ENCODE measurements around the gene AAK1. TPM values are rescaled to one million over a fixed set of nuclear protein-coding genes. Genes with fewer than 3 reads are reported as not detected.
"Not testable (repeated sequence)": the region's sequence is repeated elsewhere in the genome, so short reads cannot be mapped to it uniquely, and the experiment has no call there.

The AAK1 gene
- total RNA-seq, 1 experiment from 2014 or later, result 30.6 TPM

- Histone ChIP-seq H4K20me1 (ENCODE audit: control insufficient read depth, insufficient read depth, insufficient read length) (no peaks in the 10 kb centered on the region), H4K5ac (ENCODE audit: insufficient read length, low read depth, low read length) (no peak overlapping the region), H2BK12ac (ENCODE audit: insufficient read length, low read depth, low read length) (no peak overlapping the region), H3K27ac (ENCODE audit: insufficient read length, low read depth, low read length) (no peak overlapping the region), H3K23me2 (ENCODE audit: insufficient read length, low read depth, low read length, poor library complexity, severe bottlenecking) (no peaks in the 10 kb centered on the region), H4K8ac (replicated peaks; ENCODE audit: insufficient read length, low read depth, low read length) (no peak overlapping the region), H3K79me2 (ENCODE audit: insufficient read depth, low read length) (no peaks in the 10 kb centered on the region), H2BK5ac (ENCODE audit: insufficient read length, low read length) (no peak overlapping the region), H3K14ac (ENCODE audit: insufficient read depth, low read length) (no peak overlapping the region), H3K56ac (ENCODE audit: insufficient read length, low read depth, low read length) (no peak overlapping the region), H2BK15ac (ENCODE audit: low read depth, low read length) (no peak overlapping the region), H3K79me1 (ENCODE audit: insufficient read depth, low read depth, low read length, poor library complexity, severe bottlenecking) (no peaks in the 10 kb centered on the region), H3K4me2 (ENCODE audit: insufficient read depth, insufficient read length, low read length) (no peak overlapping the region), H3K27me3 (ENCODE audit: insufficient read depth, low read length) (no peaks in the 10 kb centered on the region), H3T11ph (ENCODE audit: low read length) (no peak overlapping the region), H3K4ac (ENCODE audit: low read depth, low read length) (no peak overlapping the region), H4K91ac (ENCODE audit: insufficient read length, low read depth, low read length) (no peak overlapping the region), H3K18ac (ENCODE audit: insufficient read length, low read depth, low read length) (no peak overlapping the region), H3K4me1 (ENCODE audit: insufficient read depth, low read length) (peaks cover 4% of the 10 kb centered on the region), H3K23ac (ENCODE audit: insufficient read length, low read depth, low read length) (no peak overlapping the region), H3K9me3 (ENCODE audit: control insufficient read depth, low read depth, low read length) (no peaks in the 10 kb centered on the region), H2AFZ (ENCODE audit: low read length) (no peak overlapping the region), H2BK20ac (ENCODE audit: low read depth, low read length, poor library complexity, severe bottlenecking) (no peak overlapping the region), H2BK120ac (ENCODE audit: low read depth, low read length, poor library complexity, severe bottlenecking) (no peak overlapping the region), H2AK5ac (ENCODE audit: insufficient read length, low read length) (no peak overlapping the region), H3K9ac (ENCODE audit: extremely low read depth, insufficient read length, low read length) (no peak overlapping the region)
- DNase-seq, result no peak
- TF ChIP-seq, protein P1, sequence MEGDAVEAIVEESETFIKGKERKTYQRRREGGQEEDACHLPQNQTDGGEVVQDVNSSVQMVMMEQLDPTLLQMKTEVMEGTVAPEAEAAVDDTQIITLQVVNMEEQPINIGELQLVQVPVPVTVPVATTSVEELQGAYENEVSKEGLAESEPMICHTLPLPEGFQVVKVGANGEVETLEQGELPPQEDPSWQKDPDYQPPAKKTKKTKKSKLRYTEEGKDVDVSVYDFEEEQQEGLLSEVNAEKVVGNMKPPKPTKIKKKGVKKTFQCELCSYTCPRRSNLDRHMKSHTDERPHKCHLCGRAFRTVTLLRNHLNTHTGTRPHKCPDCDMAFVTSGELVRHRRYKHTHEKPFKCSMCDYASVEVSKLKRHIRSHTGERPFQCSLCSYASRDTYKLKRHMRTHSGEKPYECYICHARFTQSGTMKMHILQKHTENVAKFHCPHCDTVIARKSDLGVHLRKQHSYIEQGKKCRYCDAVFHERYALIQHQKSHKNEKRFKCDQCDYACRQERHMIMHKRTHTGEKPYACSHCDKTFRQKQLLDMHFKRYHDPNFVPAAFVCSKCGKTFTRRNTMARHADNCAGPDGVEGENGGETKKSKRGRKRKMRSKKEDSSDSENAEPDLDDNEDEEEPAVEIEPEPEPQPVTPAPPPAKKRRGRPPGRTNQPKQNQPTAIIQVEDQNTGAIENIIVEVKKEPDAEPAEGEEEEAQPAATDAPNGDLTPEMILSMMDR (conservative IDR thresholded peaks at IDR 0.05), result no peak
- no CpG with 5 or more reads among the region's 5 CpGs for whole genome bisulfite sequencing (ENCODE audit: extremely low coverage, insufficient read length, low lambda C conversion rate)
- H3K9me3 Mint-ChIP-seq, result peaks cover 11 to 13% of the 10 kb centered on the region in 2 experiments
- H3K36me3 Mint-ChIP-seq (ENCODE audit: insufficient read depth in 1 of 3, low read depth in 3 of 3), result peaks cover 0 to 8% (median 5%) of the 10 kb centered on the region in 3 experiments
- no peak overlapping the region for H3K4me3 Mint-ChIP-seq
- H3K4me1 Mint-ChIP-seq, result peaks cover 63 to 64% of the 10 kb centered on the region in 2 experiments
- H3K27ac Mint-ChIP-seq, result no peak overlapping the region; a peak in 1 of 7 replicates
- H3K27me3 Mint-ChIP-seq (ENCODE audit: low read depth), result peaks cover 9% of the 10 kb centered on the region
Measured at GRCh38 chr2:69449906-69450305, 193.6 kb downstream of the AAK1 start.

DNA sequence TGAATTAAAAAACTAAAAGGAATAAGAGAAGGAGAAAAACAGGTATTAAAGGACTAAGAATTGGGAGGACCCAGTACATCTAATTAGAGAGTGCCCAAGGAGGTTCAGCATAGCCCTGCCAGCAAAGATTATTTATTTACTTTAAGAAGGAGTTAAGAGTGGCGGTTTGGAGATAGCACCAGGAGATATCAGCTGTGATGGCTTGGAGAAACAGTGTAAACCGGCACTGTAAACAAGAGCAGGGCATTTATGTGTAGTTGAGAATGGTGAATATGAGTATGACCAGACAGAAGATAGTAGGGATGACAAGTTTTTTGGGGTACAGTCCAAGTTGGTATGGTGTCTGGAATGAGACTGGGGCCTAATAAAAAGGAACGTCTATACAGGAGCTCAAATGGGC lies 199.9 kb downstream of the AAK1 start:
- H3K4me3 Mint-ChIP-seq; H3K9me3 ChIP-seq (ENCODE audit: control insufficient read depth, low read depth, low read length); H3T11ph ChIP-seq (ENCODE audit: low read length); H3K4ac ChIP-seq (ENCODE audit: low read depth, low read length); H3K18ac ChIP-seq (ENCODE audit: insufficient read length, low read depth, low read length); H4K91ac ChIP-seq (ENCODE audit: insufficient read length, low read depth, low read length); H2AFZ ChIP-seq (ENCODE audit: low read length); H3K79me1 ChIP-seq (ENCODE audit: insufficient read depth, low read depth, low read length, poor library complexity, severe bottlenecking); H2BK5ac ChIP-seq (ENCODE audit: insufficient read length, low read length); H4K5ac ChIP-seq (ENCODE audit: insufficient read length, low read depth, low read length); H4K8ac ChIP-seq (replicated peaks; ENCODE audit: insufficient read length, low read depth, low read length); H2BK15ac ChIP-seq (ENCODE audit: low read depth, low read length); H2BK120ac ChIP-seq (ENCODE audit: low read depth, low read length, poor library complexity, severe bottlenecking); H3K27me3 ChIP-seq (ENCODE audit: insufficient read depth, low read length); H3K56ac ChIP-seq (ENCODE audit: insufficient read length, low read depth, low read length); DNase-seq; H2AK5ac ChIP-seq (ENCODE audit: insufficient read length, low read length); H3K14ac ChIP-seq (ENCODE audit: insufficient read depth, low read length); H4K20me1 ChIP-seq (ENCODE audit: control insufficient read depth, insufficient read depth, insufficient read length); H3K4me1 ChIP-seq (ENCODE audit: insufficient read depth, low read length); H2BK20ac ChIP-seq (ENCODE audit: low read depth, low read length, poor library complexity, severe bottlenecking); H3K27ac ChIP-seq (ENCODE audit: insufficient read length, low read depth, low read length); H3K9ac ChIP-seq (ENCODE audit: extremely low read depth, insufficient read length, low read length); H3K23me2 ChIP-seq (ENCODE audit: insufficient read length, low read depth, low read length, poor library complexity, severe bottlenecking); H2BK12ac ChIP-seq (ENCODE audit: insufficient read length, low read depth, low read length); H3K27ac Mint-ChIP-seq; H3K79me2 ChIP-seq (ENCODE audit: insufficient read depth, low read length); H3K27me3 Mint-ChIP-seq (ENCODE audit: low read depth); H3K23ac ChIP-seq (ENCODE audit: insufficient read length, low read depth, low read length); H3K4me2 ChIP-seq (ENCODE audit: insufficient read depth, insufficient read length, low read length): not testable (repeated sequence)
- Mint-ChIP-seq H3K4me1 (peaks cover 14 to 17% of the 10 kb centered on the region in 2 experiments), H3K36me3 (ENCODE audit: insufficient read depth in 1 of 3, low read depth in 3 of 3) (peaks cover 0 to 19% (median 8%) of the 10 kb centered on the region in 3 experiments), H3K9me3 (peaks cover 11 to 17% of the 10 kb centered on the region in 2 experiments)
- no CpG with 5 or more reads among the region's 3 CpGs for WGBS (ENCODE audit: extremely low coverage, insufficient read length, low lambda C conversion rate)
